NCI-H1048 (cell line): ENCODE data around the gene GLIS2.

Source experiments
- DNase-seq: peaks from one replicate; lab custom pipeline; 2025; lab: John Stamatoyannopoulos, UW

Gene GLIS2

DNA sequence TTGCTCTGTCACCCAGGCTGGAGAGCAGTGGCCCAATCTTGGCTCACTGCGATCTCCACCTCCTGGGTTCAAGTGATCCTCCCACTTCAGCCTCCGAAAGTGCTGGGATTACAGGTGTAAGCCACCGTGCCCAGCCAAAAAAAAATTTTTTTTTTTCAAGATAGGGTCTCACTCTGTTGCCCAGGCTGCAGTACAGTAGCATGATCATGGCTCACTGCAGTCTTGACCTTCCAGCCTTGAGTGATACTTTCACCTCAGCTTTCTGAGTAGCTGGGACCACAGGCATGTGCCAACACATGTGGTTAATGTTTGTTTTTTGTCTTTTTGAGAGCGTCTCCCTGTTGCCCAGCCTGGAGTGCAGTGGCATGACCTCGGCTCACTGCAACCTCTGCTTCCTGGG, 37.0 kb downstream of the GLIS2 start:
- DNase-seq = no peak

GRCh38 chr16:4353675-4354074, 37.8 kb downstream of the GLIS2 start:
- DNase-seq = no peak

GRCh38 chr16:4354512-4355409, 38.9 kb downstream of the GLIS2 start:
- no peak for DNase-seq

GRCh38 chr16:4356820-4357219, 41.0 kb downstream of the GLIS2 start:
- DNase-seq = no peak

DNA sequence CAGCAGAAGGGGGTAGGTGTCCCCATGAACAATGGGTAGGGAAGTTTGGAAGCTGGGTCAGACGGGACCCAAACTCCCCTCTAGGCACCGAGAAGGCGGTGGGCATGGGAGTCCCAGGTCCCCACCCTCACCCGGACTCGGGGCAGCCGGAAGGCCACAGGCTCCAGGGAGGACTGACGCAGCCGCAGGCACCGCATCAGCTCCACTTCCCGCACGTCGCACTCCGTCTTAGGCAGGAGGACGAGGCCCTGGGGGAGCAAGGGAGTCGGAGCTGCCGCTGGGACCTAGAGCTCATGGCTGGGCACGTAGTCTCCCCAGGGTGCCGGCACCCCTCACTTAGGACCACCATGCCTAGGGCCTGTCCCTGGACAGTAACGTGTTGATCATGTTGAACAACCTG, 42.4 kb downstream of the GLIS2 start:
- no peak for DNase-seq

- DNase-seq = no peak
Measured at GRCh38 chr16:4358831-4359561, 43.1 kb downstream of the GLIS2 start.

DNA sequence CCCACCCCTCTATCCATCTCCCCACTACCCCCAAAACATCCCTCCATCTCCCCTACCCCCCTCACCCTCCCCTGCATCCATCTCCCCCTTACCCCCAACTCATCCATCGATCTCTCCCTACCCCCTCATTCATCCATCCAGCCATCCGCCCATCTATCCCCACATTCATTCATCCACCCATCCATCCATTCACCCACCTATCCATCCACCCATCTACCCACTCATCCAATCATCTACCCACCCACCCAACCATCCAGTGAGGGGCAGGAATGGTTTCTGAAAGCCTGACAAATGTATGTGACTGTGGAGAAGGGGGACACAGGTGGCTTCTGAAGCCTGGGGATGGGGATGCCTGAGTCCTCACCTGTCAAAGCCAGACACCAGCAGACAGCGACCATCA, 44.0 kb downstream of the GLIS2 start:
- DNase-seq = no peak

GRCh38 chr16:4360538-4361021, 44.7 kb downstream of the GLIS2 start:
- no peak for DNase-seq

GRCh38 chr16:4361033-4361943, 45.4 kb downstream of the GLIS2 start:
- no peak for DNase-seq

DNA sequence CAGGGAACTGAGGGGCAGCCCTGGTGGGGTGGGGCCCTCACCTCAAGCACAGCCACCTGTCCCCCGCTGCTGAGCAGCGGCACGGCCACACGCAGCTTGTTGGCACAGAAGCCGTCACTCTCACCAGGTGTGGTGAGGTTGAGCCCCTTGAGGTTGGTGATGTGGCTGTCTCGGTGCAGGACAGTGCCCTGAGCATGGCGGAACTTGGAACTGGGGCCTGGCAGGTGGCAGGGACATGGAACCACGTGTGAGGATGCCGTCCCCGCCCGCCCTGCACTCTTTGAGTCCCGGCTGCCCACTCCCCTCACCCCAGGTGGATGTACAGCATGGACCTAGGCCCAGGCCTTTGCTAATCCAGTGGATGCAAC, 46.1 kb downstream of the GLIS2 start:
- no peak for DNase-seq

DNA sequence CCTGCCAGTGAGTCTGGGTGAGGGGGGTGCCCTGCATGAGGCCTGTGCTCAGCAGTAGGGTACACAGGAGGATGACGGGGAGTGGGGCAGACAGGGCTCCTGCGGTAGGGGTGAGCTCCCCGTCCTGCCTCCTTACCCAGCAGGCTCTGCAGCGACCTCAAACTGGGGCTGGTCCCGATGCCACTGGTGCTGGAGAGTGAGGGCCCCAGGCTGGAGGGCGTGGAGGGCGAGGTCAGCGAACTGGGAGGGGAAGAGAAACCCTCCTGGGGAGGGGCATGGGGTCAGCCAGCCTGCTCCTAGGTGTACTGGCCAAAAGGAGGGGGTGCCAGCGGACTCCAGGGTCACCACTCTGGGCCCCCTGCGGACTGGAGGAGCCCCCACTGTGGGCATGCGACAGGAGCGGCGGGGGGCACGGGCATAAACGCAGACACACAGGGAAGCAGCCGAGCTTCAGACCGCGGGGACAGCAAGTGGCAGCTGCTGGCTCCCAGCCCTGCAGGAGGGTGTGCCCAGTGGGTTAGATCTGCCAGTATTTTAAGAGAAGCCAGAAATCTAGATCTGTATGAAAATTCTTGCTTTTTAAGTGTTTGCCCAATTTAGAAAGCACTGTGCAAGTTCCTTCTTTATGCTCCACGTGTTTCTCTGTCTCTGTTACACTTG, 46.7 kb downstream of the GLIS2 start:
- no peak for DNase-seq

DNA sequence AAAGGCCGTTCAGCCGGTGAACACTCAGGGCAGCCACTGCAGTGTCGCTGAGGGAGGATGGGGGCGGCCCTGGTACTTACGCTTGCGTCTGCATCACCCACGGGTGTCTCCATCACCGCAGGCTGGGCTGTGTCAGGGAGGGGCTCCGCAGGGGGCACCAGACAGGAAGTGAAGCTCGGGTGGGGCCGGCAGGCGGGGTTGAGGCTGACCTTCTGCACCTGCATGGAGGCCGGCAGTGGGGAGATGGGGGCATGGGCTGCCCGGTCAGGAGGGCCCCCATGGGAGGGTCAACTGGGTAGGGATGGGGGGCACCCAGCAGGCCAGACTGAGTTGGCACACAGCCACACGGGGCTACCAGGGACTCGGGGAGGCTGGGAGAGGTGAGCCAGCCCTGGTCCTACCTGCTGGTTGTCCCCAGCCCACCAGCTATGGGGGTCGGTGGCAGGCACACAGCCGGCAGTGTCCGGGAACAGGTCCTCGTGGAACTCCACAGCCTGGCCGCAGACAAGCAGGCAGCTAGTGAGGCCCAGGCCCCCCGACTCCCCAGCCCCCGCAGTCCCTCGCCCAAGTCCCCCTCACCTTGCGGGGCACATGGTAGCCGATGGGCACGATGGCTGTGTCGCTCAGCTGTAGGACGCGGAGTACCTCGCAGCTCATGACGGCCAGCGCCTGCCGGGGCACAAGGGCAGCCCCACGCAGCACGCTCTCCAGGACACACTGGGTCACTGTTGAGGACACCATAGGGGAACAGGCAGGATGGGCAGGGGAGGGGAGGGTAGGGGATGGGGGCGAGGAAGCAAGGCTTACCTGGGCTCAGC, 48.5 kb downstream of the GLIS2 start:
- no peak for DNase-seq

DNA sequence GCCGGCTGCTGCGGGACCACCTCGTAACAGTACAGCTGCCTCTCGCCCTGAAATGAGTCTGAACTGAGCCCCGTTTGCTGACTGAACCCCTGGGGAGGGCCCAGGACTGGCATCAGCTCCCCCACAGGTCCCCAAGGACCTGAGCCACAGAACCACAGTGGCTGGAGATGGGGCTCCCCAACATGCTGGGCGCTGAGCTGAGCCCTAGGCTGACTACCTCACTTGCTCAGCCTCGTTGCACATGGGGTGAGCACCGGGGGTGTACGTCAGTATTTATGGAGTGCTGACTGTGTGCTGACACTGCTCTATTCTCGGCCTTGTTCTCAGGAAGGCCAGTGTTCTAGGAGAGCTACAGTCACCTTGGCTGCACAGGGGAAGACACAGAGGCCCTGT, 49.1 kb downstream of the GLIS2 start:
- DNase-seq = no peak

GRCh38 chr16:4365615-4366014, 49.7 kb downstream of the GLIS2 start:
- DNase-seq = no peak

GRCh38 chr16:4366016-4366415, 50.1 kb downstream of the GLIS2 start:
- DNase-seq = no peak

DNA sequence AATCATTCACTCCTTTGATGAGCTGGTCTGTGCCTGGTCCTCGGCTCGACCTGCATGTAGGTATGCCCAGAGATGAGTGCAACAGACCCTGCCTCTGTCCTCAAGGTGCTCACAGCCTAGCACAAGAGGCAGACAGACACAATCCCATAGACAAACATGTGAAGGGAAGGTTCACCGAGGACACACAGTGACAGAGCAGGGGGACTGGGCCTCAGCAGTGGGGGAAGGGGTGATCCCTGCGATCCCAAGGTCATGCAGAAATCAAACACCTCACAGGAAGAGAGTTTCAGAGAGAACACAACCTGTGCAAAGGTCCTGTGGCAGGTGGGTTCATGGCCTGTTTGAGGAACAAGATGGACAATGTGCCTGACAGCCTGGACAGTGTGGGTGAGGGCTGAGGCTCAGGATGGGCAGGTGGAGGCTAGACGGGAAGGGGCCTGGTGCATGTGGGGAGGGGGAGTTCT, 51.6 kb downstream of the GLIS2 start:
- no peak for DNase-seq

GRCh38 chr16:4369007-4369733, 53.3 kb downstream of the GLIS2 start:
- DNase-seq = no peak

GRCh38 chr16:4370151-4370550, 54.3 kb downstream of the GLIS2 start:
- no peak for DNase-seq

DNA sequence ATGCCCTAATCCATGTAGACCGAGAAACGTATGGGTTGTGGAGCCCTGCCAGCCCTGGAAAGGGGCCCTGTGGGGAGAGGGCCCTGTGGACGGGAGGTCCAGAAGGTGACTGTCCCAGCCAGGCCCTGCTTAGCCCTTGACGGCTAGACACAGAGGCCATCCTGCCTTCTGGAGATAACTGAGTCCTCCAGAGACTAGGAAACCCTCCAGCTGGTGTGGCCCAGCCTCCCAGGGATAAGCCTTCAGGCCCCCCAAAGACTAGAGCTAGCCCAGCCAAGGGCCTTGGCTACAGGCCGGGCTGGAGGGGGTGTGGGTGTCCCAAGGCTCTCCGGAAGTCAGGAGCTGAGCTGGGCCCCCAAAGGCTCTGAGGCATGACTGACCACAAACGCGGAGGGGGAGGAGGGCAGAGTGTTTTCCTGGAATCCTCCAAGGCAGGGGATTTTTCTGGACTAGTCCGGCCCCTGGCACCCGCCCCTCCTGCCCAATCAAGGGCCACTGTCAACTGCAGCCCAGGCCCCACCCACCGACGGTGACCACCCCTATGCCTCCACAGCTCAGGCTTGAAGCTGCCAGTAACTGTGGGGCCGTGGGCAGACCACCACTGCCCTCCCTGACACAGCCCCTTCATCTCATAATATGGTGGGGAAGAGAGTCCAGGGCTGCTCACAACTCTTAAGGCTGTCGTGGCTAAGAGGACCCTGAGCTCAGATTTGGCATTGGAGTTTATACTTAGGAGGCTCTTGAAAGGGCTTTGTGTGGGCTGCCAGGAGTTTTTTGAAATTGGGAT, 54.9 kb downstream of the GLIS2 start:
- DNase-seq = no peak
